ENCODE measurements around the gene OGA.

Gene OGA

GRCh38 chr10:101749047-101750016, 68.9 kb downstream of the OGA start:
- no peak for DNase-seq

DNA sequence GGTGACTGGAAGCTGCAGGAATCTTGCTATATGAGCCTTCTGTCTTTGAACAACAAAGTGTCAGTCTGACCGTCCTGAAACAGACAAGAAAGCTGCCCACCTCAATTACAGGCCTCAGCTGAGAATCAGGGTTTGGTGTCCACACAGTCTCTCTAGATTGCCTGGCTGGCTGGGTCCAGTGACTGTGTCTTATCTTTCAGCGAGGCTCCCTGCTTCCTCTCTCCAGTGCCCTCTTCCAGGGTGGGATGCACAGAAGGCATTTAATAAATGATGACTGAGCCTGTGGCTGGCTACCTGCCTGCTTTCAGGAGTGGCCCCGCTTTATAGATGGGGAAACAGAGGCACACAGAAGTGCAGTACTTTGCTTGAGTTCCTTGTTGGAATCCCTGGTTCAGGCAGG, 69.7 kb downstream of the OGA start:
- DNase-seq: no peak

GRCh38 chr10:101745074-101745696, 73.1 kb downstream of the OGA start:
- no peak for DNase-seq

GRCh38 chr10:101744267-101744666, 74.0 kb downstream of the OGA start:
- no peak for DNase-seq

GRCh38 chr10:101741938-101742337, 76.3 kb downstream of the OGA start:
- no peak for DNase-seq

- DNase-seq: no peak
Measured at GRCh38 chr10:101736666-101737065, 81.6 kb downstream of the OGA start.

Data from NCI-H187 treated with DMSO at 0.1 percent for 48 hours (cell line).